Fibroblast of peridontal ligament (primary cell): Measurements from ENCODE around the gene MCMBP.
A peak's percentile ranks its signal among the peaks of the same experiment; 100 is the strongest.
"Not testable (repeated sequence)": the region's sequence is repeated elsewhere in the genome, so short reads cannot be mapped to it uniquely, and the experiment has no call there.

Experiments
- DNase-seq: peaks from one replicate; pipeline ENCODE4 v3.0.0-alpha.2; 2010; ENCODE audit errors: extremely low read depth

Gene MCMBP, protein sequence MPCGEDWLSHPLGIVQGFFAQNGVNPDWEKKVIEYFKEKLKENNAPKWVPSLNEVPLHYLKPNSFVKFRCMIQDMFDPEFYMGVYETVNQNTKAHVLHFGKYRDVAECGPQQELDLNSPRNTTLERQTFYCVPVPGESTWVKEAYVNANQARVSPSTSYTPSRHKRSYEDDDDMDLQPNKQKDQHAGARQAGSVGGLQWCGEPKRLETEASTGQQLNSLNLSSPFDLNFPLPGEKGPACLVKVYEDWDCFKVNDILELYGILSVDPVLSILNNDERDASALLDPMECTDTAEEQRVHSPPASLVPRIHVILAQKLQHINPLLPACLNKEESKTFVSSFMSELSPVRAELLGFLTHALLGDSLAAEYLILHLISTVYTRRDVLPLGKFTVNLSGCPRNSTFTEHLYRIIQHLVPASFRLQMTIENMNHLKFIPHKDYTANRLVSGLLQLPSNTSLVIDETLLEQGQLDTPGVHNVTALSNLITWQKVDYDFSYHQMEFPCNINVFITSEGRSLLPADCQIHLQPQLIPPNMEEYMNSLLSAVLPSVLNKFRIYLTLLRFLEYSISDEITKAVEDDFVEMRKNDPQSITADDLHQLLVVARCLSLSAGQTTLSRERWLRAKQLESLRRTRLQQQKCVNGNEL

DNA sequence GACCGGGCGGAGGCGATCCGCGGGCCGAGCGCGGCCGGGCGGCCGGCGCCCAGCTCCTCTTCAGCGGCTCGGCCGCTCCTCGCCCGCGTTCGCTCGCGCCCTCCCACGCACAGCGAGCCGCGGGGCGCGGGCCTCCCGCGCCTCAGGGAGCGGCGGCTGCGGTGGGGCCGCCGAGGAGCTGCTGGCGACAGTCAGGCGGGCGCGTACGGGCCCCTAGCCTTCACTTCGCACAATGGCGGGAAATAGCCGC lies at the start of gene MCMBP:
Gene MCMBP, minus strand, starts transcription at position 234 of the 250 bp plus-strand sequence. CDS start 259 bp downstream, outside the sequence.
- no peak for DNase-seq

DNA sequence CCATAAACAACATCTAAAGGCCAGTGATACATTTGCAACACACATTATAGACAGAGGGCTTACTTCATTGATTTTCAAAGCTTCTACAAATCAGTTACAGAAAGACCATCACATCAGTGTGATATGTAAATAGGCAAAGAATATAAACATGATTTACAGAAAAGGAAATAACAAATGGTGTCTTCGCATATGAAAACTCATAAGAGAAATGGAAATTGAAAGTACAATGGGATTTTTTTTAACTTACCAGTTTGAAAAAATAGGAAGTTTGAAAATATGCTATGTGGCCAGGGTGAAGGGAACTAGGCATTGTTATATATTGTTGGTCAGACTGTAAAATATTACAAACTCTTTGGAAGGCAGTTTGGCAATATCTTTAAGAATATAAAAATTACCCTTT lies 47.2 kb upstream of the MCMBP start:
- no peak for DNase-seq

DNA sequence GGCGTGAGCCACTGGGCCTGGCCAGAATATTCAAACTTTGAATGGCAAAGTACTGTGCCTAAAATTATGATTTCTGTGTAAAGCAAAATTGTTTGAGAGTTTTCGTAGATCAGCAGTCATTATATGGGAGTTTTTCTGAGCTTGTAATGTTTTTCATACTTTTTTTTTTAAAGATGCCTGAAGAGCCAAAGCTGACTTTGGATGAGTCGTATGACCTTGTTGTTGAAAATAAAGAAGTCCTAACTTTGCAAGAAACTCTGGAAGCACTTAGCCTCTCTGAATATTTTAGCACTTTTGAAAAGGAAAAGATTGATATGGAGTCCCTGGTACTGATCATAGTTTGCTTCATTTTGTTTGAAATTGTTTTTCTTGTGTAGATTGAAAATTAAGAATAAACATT lies 46.6 kb upstream of the MCMBP start:
- DNase-seq: peak; percentile 51

DNA sequence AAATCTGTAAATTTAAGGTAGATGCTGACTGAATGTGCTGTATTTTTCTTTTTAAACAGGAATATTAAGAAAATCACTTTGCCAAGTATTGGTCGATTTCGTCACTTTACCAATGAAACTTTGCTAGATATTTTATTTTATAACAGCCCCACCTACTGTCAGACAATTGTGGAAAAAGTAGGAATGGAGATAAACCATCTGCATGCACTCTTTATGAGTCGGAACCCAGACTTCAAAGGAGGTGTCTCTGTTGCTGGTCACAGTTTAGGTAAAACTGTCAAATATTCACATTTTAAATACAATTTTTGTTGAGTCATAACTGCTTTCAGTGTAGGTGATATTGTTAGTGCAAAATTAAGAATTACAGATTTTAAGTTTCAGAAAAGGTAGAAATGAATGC lies 45.1 kb upstream of the MCMBP start:
- DNase-seq: peak; percentile 37

DNA sequence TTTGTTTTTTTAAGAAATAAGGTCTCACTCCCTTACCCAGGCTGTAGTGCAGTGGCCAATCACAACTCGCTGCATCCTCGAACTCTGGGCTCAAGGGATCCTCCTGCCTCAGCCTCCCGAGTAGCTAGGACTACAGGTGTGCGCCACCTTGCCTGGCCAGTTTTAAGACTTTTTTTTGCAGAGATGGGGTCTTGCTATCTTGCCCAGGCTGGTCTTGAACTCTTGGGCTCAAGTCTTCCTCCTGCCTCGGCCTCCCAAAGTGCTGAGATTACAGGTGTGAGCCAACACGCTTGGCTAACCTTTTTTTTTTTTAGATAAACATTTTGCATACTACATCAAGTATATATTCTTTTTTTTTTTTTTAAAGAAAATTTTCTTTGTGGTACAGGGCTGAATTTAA lies 38.0 kb upstream of the MCMBP start:
- DNase-seq: no peak

DNA sequence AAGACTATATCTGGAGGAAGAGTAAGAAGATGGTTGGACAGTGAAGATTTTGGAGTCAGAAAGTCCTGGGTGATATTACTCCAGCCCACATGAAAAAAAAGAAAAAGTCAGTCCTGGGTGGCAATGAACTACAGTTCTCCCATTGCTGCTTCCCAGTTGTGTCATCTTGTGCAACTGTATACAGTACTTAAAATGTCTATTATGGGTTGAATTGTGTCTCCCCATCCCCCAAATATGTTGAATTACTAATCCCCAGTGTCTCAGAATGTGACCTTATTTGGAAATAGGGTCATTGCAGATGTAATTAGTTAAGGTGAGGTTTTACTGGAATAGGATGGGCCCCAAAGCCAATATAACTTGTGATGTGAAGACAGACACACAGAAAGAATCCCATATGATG lies 35.5 kb upstream of the MCMBP start:
- DNase-seq: no peak

DNA sequence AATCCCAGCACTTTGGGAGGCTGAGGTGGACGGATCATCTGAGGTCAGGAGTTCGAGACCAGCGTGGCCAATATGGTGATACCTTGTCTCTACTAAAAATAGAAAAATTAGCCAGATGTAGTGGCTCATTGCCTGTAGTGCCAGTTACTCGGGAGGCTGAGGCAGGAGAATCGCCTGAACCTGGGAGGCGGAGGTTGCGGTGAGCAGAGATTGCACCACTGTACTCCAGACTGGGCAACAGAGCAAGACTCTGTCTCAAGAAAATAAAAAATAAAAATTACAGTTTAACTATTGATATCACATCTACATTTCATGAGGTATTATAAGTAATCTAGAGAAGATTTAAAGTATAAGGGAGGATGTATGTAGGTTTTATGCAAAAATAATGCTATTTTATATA lies 35.1 kb upstream of the MCMBP start:
- not testable (repeated sequence) for DNase-seq

DNA sequence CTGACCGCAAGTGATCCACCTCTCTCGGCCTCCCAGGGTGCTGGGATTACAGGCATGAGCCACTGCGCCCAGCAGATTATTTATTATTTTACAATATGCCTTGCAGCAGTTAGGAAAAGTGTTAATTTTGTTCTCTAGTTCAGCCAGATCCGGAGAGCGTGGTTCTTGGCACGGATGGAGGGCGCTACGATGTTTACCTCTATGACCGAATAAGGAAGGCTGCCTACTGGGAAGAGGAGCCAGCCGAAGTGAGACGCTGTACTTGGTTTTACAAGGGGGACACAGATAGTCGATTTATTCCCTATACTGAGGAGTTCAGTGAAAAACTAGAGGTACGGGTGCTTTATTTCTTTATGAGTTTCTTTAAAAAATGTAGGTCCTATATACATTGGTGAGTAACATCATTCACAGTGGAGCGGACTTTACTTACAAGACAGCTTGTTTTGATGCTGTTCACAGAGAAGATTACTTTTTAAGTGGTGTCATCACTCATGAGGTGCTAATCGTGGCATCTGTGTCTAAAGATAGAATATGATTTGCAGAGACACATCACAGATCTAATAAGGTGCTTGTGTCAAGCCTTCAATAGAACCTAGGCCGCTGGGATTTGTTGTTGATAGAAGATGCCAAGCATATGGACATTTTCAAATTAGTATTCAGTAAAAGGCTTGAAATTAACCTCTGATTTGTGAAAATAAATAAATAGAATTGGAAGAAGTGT lies 31.5 kb upstream of the MCMBP start:
- no peak for DNase-seq

DNA sequence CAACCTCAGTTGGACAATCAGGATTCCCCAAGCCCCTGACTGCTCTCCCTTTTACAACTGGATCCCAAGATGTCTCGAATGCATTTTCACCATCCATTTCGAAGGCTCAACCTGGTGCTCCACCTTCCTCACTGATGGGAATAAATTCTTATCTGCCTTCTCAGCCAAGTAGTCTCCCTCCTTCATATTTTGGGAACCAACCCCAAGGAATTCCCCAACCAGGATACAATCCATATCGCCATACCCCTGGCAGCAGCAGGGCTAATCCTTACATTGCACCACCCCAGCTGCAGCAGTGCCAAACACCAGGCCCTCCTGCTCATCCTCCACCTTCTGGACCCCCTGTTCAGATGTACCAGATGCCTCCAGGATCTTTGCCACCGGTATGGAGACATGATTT lies 25.9 kb upstream of the MCMBP start:
- no peak for DNase-seq

DNA sequence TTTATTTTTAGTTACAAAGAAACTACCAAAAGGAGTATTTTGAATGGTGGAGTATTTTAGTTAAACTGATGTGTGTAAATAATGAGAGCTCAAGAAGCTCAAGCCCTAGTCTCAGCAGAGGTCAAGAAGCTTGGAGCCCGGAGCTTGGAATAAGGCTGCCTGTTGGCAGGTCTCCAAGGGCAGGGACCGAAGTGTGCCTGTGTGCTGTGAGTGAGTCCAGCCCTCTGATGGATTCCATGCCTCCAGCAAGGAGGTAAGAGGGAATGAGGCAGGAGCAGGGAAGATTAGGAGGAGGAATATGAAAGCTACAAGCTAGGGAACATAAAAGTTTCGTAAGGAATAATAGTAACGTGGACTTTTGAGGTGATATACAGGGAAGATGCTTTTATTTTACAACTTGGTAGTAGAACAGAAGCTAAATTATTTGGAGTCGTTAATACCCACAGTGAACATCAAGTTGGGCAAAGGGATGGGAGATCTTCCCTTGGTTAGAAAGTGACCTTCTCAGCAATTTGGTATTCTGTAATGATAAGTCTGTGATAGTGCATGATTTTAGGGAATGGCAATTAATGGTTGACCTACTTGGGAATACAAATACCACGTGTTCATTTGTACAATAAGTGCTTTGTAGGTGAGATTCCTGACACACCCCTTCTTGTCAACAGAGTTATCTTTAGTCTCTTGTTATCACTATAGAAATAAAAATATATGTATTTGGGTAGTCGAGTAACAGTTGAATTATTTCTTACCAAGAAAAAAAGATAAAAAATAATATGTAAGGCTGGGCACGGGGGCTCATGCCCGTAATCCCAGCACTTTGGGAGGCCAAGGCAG lies 24.5 kb upstream of the MCMBP start:
- peak; percentile 7 for DNase-seq

DNA sequence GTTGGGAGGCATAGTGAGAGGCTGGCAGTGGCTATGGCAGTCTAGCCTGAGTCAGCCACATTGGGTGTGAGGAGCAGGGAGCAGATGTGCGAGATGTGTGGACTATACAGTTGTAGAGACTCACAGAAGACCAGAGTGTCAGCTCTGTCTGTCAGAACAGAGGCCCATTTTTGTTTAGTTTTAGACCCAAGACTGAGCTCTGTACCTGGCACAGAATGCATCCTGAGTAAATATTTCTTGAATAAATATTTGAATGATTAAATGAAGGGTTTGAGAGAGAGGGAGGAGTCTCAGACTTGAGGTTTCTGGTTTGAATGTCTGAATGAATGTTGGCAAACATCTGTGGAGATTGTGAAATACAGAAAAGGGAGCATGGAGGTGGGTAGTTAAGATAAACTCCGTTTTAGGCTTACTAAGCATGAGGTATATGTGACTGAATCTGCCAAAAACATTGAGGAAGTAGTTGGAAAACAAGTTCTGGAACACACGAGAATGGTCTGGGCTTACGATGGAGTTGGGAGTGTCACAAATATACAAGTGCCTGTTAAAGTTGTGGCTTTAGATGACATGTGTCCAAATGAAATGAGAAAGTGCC lies 23.5 kb upstream of the MCMBP start:
- peak; percentile 92 for DNase-seq

DNA sequence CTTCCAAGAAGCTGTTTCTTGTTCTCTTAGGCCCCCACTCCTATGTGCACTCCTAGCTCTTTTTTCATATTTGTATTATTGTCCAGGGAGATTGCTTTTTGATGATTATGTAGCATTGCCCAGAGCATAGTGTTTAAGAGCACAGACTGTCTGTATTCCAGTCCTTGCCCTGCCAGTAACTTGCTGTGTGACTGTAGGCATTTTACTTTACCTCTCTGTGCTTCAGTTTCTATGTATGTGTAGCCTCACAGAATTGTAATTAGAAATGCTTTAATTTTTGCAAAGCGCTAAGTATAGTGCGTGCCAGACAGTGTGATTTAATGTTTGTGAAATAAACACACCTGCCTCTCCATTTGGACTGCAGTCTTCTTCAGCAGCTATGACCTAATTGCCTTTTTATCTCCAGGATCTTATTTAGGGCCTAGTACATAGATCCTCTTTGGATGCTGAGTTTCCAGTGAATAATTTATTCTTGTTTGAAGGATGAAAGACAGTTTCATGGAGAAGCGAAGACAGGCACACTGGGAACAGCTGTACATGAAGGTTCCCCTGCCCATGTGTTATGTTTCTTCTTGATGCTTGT lies 21.3 kb upstream of the MCMBP start:
- DNase-seq: no peak

DNA sequence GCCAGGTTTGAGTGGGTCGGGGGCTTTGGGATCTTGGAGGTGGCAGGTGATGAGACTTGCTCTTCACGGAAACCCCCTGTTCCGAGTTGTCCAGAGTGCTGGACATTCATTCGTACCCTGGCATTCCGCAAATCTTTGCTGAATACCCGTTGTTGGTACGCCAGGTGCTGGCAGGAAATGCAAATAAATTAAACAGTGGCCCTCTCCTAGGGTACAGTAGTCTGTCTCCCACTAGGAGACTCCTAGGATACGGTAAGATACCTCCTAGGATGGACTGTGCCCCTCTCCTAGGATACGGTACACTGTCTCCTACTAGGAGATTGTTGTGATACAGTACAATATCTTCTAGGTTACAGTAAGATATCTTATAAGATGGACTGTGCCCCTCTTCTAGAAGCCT lies 20.4 kb upstream of the MCMBP start:
- DNase-seq: no peak

DNA sequence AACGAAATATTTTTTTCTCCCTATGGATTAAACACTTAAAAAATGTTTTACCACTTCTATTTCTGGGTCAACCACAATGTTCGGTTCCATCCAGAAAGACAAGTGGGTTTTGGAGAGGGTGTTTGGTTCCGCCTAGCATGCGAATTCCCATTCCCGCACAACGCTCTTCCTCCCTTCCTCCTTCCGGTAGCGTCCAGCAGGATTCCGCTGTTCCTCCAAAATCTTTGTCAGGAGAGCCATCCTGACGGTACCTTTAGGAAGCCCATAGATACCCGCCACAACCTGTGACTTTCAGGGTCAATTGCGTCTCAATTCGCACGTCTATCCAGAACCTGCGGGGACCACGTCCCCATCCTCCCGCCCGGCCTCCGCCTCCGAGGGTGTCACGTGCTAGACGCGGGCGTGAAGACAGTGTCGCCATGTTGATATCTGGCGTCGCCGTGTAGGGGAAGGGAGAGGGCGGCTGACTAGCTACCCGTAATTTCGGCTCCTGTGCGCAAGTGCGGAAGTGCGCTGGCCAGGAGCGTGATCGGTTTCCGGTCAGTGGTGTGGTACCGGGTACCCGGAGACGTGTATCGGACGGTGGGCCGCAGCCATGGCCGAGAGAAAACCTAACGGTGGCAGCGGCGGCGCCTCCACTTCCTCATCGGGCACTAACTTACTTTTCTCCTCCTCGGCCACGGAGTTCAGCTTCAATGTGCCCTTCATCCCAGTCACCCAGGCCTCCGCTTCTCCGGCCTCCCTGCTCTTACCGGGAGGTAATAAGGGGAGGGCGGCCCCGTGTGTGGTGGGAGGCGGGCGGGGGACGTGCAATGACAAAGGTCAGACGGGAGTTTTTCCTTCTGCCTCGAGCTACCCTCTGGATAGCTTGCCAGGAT lies 19.8 kb upstream of the MCMBP start, which contains the start of gene SEC23IP:
Gene SEC23IP, plus strand, starts transcription at position 543 of the 878 bp plus-strand sequence. Its CDS starts 53 bp downstream, at position 596.
- DNase-seq: peak; percentile 95

DNA sequence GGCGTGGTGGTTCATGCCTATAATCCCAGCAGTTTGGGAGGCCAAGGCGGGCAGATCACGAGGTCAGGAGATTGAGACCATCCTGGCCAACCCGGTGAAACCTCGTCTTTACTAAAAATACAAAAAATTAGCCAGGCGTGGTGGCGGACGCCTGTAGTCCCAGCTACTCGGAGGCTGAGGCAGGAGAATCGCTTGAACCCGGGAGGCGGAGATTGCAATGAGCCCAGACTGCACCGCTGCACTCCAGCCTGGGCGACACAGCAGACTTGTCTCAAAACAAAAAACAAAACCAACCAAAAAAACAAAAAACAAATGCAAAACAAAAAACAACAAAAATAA lies 19.2 kb upstream of the MCMBP start:
- DNase-seq: not testable (repeated sequence)

DNA sequence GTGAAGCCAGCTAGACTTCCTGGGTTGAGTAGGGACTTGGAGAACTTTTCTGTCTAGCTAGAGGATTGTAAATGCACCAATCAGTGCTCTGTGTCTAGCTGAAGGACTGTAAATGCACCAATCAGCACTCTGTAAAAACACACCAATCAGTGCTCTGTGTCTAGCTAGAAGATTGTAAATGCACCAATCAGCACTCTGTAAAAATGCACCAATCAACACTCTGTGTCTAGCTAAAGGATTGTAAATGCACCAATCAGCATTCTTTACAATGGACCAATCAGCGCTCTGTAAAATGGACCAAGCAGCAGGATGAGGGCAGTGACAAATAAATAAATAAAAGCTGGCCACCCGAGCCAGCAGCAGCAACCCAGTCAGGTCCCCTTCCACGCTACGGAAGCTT lies 17.7 kb upstream of the MCMBP start:
- DNase-seq: not testable (repeated sequence)

DNA sequence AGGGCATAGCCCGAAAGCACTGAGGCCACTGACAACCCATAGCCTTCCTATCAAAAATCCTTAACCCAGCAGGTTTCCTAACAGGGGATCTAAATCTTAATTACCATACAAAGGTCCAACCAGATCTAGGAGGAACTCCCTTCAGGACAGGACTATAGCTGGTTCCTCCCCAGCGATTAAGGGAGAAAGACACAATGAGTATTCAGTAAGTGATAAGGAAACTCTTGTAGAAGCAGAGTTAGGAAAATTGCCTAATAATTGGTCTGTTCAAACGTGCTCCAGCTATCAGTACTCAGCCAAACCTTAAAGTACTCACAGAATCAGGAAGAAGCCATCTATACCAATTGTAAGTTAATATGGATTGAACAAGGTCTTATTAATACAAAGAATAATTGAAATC lies 16.6 kb upstream of the MCMBP start:
- DNase-seq: not testable (repeated sequence)

DNA sequence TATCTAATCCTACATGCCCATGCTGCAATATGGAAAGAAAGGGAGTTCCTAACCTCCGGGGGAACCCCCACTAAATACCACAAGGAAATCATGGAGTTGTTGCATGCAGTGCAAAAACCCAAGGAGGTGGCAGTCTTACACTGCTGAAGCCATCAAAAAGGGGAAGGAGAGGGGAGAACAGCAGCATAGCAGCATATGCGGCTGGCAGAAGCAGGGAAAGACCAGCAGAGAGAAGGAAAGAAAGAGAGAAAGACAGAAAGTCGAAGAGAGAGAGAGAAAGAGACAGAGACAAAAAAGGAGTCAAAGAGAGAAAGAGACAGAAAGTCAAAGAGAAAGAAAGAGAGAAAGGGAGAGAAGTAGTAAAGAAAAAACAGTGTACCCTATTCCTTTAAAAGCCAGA lies 16.1 kb upstream of the MCMBP start:
- DNase-seq: not testable (repeated sequence)

DNA sequence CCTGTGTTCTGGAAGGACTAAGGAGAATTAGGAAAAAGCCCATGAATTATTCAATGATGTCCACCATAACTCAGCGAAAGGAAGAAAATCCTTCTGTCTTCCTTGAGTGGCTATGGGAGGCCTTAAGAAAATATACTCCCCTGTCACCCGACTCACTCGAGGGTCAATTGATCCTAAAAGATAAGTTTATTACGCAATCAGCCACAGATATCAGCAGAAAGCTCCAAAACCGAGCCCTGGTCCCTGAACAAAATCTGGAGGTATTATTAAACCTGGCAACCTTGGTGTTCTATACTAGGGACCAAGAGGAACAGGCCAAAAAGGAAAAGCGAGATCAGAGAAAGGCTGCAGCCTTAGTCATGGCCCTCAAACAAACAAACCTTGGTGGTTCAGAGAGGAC lies 13.4 kb upstream of the MCMBP start:
- not testable (repeated sequence) for DNase-seq

DNA sequence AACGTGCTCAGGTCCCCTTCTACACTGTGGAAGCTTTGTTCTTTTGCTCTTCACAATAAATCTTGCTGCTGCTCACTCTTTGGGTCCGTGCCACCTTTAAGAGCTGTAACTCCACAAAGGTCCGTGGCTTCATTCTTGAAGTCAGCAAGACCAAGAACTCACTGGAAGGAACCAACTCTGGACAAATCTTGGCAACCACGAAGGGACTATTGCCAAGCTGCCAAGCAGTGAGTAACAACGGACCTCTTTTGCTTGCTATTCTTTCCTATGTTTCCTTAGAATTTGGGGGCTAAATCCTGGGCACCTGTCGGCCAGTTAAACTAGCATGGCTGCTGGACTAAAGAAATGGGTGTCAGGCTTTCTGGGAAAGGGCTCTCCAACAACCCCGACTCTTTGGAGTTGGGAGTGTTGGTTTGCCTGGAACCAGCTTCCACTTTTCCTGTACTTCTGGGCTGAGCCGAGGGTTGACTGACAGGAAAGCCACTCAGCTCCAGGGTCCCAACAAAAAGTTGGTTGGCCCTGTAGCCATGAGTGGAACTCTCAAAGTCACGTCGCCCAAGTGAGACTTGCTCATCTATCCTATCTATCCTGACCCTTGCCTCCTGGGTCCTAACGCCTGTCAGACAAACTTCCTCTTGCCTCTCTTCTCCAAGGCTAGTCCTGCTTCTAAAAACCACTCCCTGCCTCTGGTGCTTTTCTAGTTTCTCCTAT lies 11.4 kb upstream of the MCMBP start:
- not testable (repeated sequence) for DNase-seq
